Ascending aorta (tissue), 2 donors: ENCODE measurements around the gene RNASE4. TPM values are rescaled to one million over a fixed set of nuclear protein-coding genes. Genes with fewer than 3 reads are reported as not detected.
"Not testable (repeated sequence)": the region's sequence is repeated elsewhere in the genome, so short reads cannot be mapped to it uniquely, and the experiment has no call there.

ENCODE experiments used
- DNase-seq, 2 donors: peaks; one replicate each; pipeline ENCODE4 v3.0.0-alpha.2; 2019; ENCODE audit warnings: low spot score in 2 of 2
- H3K27ac ChIP-seq, 2 donors: fragments of 200-600 bp; sonication (generic); one replicate each; pipeline ENCODE4 v1.5.1; 2016 to 2017; ENCODE audit warnings: mild to moderate bottlenecking in 1 of 2
- H3K27me3 ChIP-seq: fragments of 200-600 bp; sonication (generic); one replicate; pipeline ENCODE4 v1.5.1; 2017
- H3K36me3 ChIP-seq, 2 donors: fragments of 200-600 bp; sonication (generic); one replicate each; pipeline ENCODE4 v1.5.1; 2016
- H3K4me1 ChIP-seq, 2 donors: fragments of 200-600 bp; sonication (generic); one replicate each; pipeline ENCODE4 v1.5.1; 2016 to 2017; ENCODE audit warnings: mild to moderate bottlenecking in 1 of 2
- H3K4me3 ChIP-seq, 2 donors: fragments of 200-600 bp; sonication (generic); one replicate each; pipeline ENCODE4 v1.5.1; 2016 to 2017; ENCODE audit warnings: mild to moderate bottlenecking in 1 of 2
- H3K9me3 ChIP-seq, 2 donors: fragments of 200-600 bp; sonication (generic); one replicate each; pipeline ENCODE4 v1.5.1; 2016
- CTCF ChIP-seq, 3 experiments: fragments of 200-600 bp in 2 of 3; fragments of 450-650 bp in 1 of 3; sonication (generic) in 2 of 3; IDR thresholded peaks; one replicate each; pipeline ENCODE4 v1.5.1; 2016 to 2019; ENCODE audit warnings: antibody characterized with exemption in 3 of 3, mild to moderate bottlenecking in 1 of 3, moderate library complexity in 1 of 3
- intact Hi-C: fragments of 100-400 bp; cut with DNase I; formaldehyde crosslinking; loops from one replicate; pipeline ENCODE4 v1.15.1; 2023
- total RNA-seq: library from RNA; depleted of rRNA; stranded (reverse); fragments of >200 nt; gene quantifications from one replicate; pipeline ENCODE4 v1.1.0, GENCODE V29; 2016

RNASE4 gene
- total RNA-seq, 1 donor from 2014 or later = 23.2 TPM

GRCh38 chr14:20659336-20659735, 25.0 kb upstream of the RNASE4 start:
- Histone ChIP-seq H3K9me3 (no peaks in the 10 kb centered on the region), H3K4me3 (no peak overlapping the region), H3K27me3 (peaks cover 5% of the 10 kb centered on the region), H3K4me1 (peaks cover 0 to 8% of the 10 kb centered on the region in 2 donors), H3K27ac (no peak overlapping the region), H3K36me3 (no peaks in the 10 kb centered on the region)
- no peak for TF ChIP-seq CTCF (IDR thresholded peaks at IDR 0.05)
- DNase-seq = no peak
- intact Hi-C loops = no loop called here

GRCh38 chr14:20659813-20660395, 24.5 kb upstream of the RNASE4 start:
- no peak for DNase-seq
- intact Hi-C loops = no loop called here
- TF ChIP-seq CTCF (IDR thresholded peaks at IDR 0.05) = no peak
- Histone ChIP-seq H3K4me1 (peaks cover 0 to 8% of the 10 kb centered on the region in 2 donors), H3K27me3 (peaks cover 5% of the 10 kb centered on the region), H3K27ac (no peak overlapping the region), H3K4me3 (no peak overlapping the region), H3K9me3 (no peaks in the 10 kb centered on the region), H3K36me3 (no peaks in the 10 kb centered on the region)

- Histone ChIP-seq H3K4me1 (peaks cover 0 to 8% of the 10 kb centered on the region in 2 donors), H3K36me3 (no peaks in the 10 kb centered on the region), H3K27ac (no peak overlapping the region), H3K27me3 (peaks cover 5% of the 10 kb centered on the region), H3K9me3 (no peaks in the 10 kb centered on the region), H3K4me3 (no peak overlapping the region)
- intact Hi-C loops = no loop called here
- no peak for DNase-seq
- no peak for TF ChIP-seq CTCF (IDR thresholded peaks at IDR 0.05)
These were observed 23.2 kb upstream of the RNASE4 start for GRCh38 chr14:20661197-20661596.

GRCh38 chr14:20662968-20663732, 21.2 kb upstream of the RNASE4 start:
- peak in 1 of 2 donors; percentile 76 for DNase-seq
- Histone ChIP-seq H3K36me3 (no peaks in the 10 kb centered on the region), H3K27me3 (peaks cover 5% of the 10 kb centered on the region), H3K4me1 (peaks cover 0 to 8% of the 10 kb centered on the region in 2 donors), H3K4me3 (peak overlapping the region; percentile 41 to 56), H3K27ac (no peak overlapping the region), H3K9me3 (no peaks in the 10 kb centered on the region)
- TF ChIP-seq CTCF (IDR thresholded peaks at IDR 0.05) = peak; percentile 24 to 47 (median 35)
- intact Hi-C loops = loop anchor here (2.0 kb wide), 1 partner anchor 28 kb away; no protein-coding TSS in a partner anchor

- H3K4me3 ChIP-seq, H3K27me3 ChIP-seq, H3K4me1 ChIP-seq, intact Hi-C loops, H3K27ac ChIP-seq, H3K36me3 ChIP-seq, H3K9me3 ChIP-seq, DNase-seq: not testable (repeated sequence)
These were observed 17.9 kb upstream of the RNASE4 start for GRCh38 chr14:20666400-20666961.

GRCh38 chr14:20667957-20668356, 16.4 kb upstream of the RNASE4 start:
- TF ChIP-seq CTCF (IDR thresholded peaks at IDR 0.05) = no peak
- Histone ChIP-seq H3K4me3 (no peak overlapping the region), H3K36me3 (no peaks in the 10 kb centered on the region), H3K27me3 (no peaks in the 10 kb centered on the region), H3K9me3 (no peaks in the 10 kb centered on the region), H3K27ac (no peak overlapping the region), H3K4me1 (peaks cover 0 to 8% of the 10 kb centered on the region in 2 donors)
- intact Hi-C loops = no loop called here
- DNase-seq = no peak
